ENCODE measurements around the gene LYZL1.
"Not testable (repeated sequence)": the region's sequence is repeated elsewhere in the genome, so short reads cannot be mapped to it uniquely, and the experiment has no call there.

LYZL1 gene

DNA sequence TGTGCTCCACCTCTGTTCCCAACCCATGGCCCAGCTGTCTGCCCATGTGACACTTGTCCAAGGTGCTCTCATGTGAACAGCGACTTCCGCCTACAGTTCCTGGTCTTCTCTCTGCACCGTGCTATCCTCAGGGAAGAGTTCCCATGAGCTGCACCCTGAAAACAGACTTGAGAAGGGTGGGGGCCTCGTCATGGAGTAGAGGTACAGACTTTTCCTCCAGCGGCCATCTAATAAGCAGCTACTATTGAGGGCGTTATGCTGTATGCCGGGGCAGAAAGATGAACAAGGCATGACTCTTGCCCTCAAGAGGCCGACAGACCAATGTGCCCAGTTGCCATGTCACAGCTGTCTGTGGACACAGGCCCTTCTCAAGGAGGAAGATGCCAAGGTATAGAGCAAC lies 25.4 kb upstream of the LYZL1 start:
- no peak for DNase-seq (ENCODE audit: low read depth)

- no peak for DNase-seq (ENCODE audit: low read depth)
Measured at GRCh38 chr10:29265210-29265768, 23.6 kb upstream of the LYZL1 start.

DNA sequence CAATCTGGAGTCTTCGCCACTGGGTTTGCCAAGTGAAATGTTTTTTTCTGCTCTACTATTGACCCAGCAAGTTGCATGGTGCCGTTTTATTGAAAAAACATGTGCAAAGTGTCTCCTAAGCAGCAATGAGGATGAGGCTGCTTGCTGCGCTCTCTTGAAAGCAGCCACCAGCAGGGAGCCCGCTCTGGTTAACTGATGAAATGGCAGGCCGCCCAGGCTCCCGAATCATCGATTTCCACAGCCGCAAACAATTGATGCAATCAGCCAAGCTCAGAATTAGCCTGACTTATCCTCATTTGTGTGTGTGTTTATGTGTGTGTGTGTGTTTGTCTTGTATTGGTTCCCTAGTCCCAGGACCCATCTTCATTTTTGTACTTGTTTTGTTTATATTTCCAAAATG lies 22.2 kb upstream of the LYZL1 start:
- peak; percentile 53 for DNase-seq (ENCODE audit: low read depth)

GRCh38 chr10:29268011-29268410 lies 20.9 kb upstream of the LYZL1 start:
- DNase-seq (ENCODE audit: low read depth) = no peak

DNA sequence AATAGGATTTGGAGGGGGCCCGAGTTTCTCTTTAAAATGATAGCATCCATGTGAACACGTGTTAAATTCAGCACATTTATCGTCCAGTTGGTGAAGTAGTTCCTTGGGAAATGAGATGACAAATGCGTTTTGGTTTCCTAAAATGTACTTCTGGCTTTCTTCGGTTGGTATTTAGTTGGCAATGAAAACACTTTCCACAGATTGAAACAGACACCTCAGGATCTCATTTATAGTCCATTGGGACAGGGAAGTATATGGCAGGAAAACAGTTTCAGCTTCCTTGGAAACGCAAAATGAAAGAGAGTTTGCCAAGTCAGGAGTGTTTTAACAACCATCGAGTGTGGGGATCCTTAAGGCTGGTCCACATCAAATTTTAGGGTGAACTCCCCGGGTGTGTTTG lies 19.4 kb upstream of the LYZL1 start:
- no peak for DNase-seq (ENCODE audit: low read depth)

DNA sequence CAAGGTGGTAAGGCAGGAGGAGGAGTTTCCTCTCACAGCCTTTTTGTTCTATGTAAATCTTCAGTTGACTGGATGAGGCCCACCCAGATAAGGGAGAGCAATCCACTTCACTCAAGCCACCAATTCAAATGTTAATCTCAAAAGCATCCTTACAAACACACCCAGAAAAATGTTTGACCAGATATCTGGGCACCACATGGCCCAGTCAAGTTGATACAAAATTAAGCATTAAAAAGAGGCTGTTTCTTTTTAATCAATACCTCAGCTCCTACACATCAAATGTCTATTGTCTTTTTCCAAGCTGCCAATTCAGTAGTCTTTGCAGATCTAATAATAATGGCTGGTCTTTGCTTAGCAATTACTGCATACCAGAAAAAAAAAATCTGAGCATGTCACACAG lies 18.0 kb upstream of the LYZL1 start:
- DNase-seq (ENCODE audit: low read depth) = no peak

DNA sequence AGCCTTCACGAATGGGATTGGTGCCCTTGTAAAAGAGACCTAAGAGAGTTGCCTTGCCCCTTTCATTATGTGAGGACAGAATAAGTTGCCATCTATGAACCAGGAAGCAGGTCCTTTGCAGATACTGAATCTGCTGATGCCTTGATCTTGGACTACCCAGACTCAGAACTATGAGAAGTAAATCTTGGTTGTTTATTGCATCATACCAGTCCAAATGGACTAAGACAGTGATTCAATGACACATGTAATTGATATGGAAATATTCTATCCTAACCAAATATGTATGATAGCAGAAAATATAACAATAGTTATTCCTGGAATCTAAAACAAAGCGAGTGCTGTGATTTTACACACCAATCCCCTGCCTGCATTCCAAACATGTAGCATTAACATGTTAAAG lies 17.0 kb upstream of the LYZL1 start:
- DNase-seq (ENCODE audit: low read depth) = no peak

DNA sequence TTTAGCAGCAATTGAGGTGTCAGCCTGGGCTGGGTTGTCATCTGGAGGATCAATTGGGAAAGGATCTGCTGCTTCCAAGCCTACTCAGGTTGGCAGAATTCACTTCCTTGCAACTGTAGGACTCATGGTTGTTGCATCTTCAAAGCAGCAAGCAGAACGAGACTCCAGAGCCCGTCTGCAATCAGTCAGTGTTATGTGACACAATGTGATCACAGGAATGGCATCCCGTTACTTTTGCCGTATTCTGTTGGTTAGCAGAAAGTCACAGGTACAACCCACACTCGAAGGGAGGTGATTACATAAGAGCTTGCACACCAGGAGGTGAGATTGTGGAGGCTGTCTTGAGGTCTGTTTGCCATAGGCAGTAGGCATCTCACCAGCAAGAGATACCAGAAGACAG lies 15.4 kb upstream of the LYZL1 start:
- DNase-seq (ENCODE audit: low read depth) = no peak

DNA sequence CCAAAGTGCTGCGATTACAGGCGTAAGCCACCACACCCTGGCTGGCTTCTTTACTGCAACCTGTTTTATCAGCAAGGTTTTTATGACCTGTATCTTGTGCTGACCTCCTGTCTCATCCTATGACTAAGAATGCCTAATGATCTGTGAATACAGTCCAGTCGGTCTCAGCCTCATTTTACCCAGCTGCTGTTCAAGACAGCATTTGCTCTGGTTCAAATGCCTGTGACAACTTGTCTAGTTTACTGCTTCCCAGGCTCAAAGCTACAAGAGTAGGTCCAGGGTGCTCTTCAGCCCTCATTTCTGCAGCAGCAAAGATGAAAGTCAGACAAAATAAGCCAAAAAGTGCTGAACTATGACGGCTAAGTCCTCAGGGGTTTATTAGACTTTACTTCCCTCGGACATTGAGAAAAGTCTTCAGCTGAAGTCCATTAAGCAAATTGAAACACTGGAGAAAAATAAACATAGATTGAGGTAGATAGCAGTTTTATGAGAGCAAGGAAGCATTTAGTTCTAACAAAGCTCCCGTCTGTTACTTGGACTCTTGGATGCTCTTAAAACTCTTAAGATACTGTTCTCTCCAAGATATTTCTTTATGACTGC lies 12.5 kb upstream of the LYZL1 start:
- DNase-seq (ENCODE audit: low read depth) = no peak

DNA sequence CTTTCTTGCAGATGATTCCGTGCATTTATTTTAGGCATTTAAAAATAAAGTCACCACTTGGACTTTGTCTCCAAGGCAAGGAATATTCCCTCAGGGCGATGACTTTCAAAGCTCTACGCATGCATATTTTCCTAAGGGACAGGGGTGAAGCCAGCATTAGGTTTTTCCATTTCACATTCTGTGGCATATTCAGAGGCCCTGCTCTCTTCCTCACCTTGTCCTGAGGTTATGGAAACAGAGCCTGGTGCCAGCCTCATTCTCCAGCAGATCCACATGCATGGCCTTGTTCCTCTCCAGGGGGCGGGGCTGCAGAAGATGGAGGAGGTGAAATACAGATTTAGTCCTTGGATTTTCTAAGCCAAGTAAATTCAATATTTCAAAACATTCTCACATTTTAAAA lies 11.6 kb upstream of the LYZL1 start:
- DNase-seq (ENCODE audit: low read depth) = no peak

DNA sequence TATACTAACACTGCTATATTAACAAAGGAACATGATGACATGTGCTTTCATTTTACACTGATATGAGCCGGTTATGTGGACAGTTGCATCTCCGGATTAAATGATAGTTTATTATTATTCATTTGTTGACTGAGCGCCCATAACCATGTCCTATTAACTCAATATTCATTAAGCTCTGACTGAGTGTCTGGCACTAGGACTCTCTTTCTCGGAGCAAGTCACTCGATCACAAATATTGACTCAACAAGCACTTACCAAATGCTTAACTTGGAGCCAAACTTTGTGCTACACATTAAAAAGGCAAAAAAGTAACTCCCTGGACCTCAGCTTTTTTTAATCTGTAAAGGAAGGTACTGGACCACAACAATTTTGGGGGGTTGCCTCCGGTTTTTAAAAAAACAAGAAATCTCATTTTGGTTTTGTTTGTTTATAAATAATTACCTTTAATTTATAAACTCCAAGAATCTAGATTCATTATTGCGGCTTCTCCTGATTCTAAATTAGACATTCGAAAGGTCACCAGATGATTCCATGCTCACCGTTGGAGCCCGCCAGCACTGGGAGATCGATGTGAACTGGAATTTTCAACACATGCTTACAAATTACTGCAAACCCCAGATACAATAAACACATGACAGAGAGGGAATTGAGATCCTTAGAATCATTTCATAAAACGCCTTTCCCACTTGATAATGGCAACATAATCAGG lies 8.9 kb upstream of the LYZL1 start:
- no peak for DNase-seq (ENCODE audit: low read depth)

- no peak for DNase-seq (ENCODE audit: low read depth)
Measured at GRCh38 chr10:29280488-29280840, 8.4 kb upstream of the LYZL1 start.

GRCh38 chr10:29285624-29286051 lies 3.2 kb upstream of the LYZL1 start:
- no peak for DNase-seq (ENCODE audit: low read depth)

- no peak for DNase-seq (ENCODE audit: low read depth)
Measured at GRCh38 chr10:29287635-29288034, 1.2 kb upstream of the LYZL1 start.

DNA sequence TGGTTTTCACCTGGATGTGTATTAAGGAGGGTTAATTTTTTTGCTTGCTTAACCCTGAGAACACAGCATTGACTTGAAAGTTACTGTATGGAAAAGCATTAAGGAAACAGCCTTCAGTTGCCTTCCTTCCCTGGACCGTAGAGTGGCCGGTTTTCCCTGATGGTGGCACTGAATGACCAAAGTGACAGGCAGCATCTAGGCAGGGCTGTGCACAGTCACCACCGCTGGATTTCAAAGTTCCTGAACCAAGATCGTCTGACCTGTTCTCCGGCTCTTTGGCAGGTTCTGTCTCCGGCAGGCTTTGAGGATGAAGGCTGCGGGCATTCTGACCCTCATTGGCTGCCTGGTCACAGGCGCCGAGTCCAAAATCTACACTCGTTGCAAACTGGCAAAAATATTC lies 2.7 kb downstream of the LYZL1 start:
- DNase-seq (ENCODE audit: low read depth) = not testable (repeated sequence)

DNA sequence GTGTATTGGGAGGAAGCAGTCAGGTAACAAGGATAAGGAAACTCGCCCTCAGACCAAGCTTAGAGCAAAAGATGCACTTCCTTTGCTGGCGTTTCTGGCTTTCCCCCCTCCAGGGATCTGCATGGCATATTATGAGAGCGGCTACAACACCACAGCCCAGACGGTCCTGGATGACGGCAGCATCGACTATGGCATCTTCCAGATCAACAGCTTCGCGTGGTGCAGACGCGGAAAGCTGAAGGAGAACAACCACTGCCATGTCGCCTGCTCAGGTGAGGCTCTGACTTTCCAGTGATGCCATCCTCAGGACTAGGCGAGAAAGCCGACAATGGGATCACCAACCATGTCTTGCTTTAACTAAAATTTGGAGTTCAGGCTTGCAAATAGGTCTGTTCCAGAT lies 3.5 kb downstream of the LYZL1 start:
- not testable (repeated sequence) for DNase-seq (ENCODE audit: low read depth)

DNA sequence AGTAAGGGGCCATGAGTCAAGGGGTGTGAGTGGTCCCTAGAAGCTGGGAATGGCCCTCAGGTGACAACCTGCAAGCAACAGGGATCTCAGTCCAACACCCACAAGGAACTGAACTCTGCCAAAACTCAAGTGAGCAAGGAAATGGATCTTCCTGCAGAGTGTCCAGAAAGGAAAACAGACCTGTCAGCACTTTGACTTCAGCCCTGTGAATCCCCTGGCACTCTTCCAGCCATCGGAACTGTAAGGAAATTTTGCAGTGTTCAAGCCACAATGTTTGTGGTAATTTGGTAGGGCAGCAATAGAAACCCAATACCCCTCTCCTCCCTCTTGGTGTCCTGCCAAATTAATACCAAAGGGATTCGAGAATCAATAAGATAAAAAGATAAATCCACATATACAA lies 6.9 kb downstream of the LYZL1 start:
- DNase-seq (ENCODE audit: low read depth) = no peak

DNA sequence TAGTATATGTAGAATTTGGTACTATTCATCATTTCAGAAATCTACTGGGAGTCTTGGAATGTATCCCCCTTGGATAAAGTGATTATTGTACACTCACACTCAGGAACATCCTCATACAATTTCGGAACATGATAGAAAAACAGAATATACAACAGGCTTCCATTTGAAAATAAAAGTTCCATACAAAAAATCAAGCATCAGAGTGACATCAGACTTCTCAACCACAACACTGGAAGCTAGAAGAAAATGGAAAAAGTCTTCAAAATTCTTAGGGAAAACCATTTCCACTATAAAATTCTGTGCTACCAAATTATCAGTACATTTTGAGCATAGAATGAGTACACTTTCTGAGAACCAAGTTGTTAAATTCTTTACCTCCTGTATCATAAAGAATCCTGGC lies 8.8 kb downstream of the LYZL1 start:
- no peak for DNase-seq (ENCODE audit: low read depth)

GRCh38 chr10:29301359-29301910 lies 12.6 kb downstream of the LYZL1 start:
- no peak for DNase-seq (ENCODE audit: low read depth)

DNA sequence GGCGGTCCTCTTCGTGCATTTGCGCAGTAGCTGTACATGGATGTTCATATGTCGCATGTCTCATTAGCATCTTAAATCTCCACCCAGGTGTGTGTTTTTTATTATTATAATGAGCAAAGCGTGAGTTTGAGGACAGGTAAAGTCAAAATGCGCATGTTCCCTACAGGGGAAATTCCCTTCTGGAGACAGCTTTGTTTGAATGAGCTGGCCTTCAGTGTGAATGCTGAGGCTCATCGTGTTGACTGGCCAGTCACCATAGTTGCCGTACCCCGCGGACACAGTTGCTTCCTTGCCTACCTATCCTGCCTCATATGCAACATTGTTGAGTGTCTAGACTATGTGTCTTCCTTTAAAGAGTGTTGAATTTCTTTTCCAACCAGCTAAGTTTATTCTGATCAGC lies 13.6 kb downstream of the LYZL1 start:
- no peak for DNase-seq (ENCODE audit: low read depth)

DNA sequence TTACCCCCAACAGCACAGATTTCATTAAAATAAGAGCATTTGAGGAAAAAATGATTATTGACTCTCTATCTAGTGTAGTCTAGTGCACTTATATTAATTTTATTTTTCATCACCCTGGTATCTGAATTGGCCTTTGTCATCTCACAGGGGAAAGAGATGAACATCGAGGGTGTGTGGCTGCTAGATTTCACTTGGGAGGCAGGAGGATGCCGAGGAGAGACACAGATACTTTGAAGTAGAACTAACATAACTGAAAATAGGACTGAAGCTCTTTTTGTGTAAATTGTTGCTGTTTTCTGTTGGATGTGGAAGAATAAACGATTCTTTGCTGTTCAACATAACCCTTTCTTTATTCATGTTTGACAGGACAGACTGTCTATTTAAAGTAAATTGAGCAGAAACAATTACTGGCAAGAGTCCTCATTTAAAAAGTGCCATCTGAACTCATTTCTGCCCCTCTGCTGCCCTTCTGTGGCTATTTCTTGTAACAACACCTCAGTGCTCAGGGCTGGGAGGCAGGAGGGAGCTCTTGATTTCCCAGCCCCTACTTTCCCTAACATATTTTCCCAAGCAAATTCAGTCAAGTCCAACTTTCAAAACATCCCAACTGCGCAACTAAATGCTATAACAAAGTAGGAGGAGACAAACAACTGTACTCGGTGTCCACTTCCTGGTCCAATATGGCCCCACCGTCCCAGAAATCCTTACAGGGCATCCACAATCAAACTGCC lies 15.6 kb downstream of the LYZL1 start:
- peak; percentile 49 for DNase-seq (ENCODE audit: low read depth)

- no peak for DNase-seq (ENCODE audit: low read depth)
Measured at GRCh38 chr10:29304995-29305335, 16.1 kb downstream of the LYZL1 start.

GRCh38 chr10:29306688-29307087 lies 17.8 kb downstream of the LYZL1 start:
- no peak for DNase-seq (ENCODE audit: low read depth)
